Gastrocnemius medialis (tissue), 4 donors: Measurements from ENCODE around the gene ZACN. TPM values are rescaled to one million over a fixed set of nuclear protein-coding genes. Genes with fewer than 3 reads are reported as not detected.

Experiments used
- ATAC-seq, 2 donors: fragments of 150-250 bp; one replicate each; pipeline ENCODE4 v1.9.1; 2016
- DNase-seq, 2 donors: peaks; one replicate each; pipeline ENCODE4 v3.0.0-alpha.2; 2019
- H3K27ac ChIP-seq, 4 donors: fragments of 200-600 bp; sonication (generic); 1 replicate in 1 of 4; 2 replicates in 3 of 4; pipeline ENCODE4 v1.5.1; 2016 to 2018; ENCODE audit warnings: mild to moderate bottlenecking in 2 of 4, moderate library complexity in 1 of 4
- H3K27me3 ChIP-seq, 3 donors: fragments of 200-600 bp; sonication (generic) in 2 of 3; 1 replicate in 1 of 3; 2 replicates in 2 of 3; pipeline versions ENCODE4 v1.5.1 to v1.6.0; 2016 to 2019; ENCODE audit warnings: mild to moderate bottlenecking in 1 of 3, moderate library complexity in 1 of 3
- H3K36me3 ChIP-seq, 2 donors: fragments of 200-600 bp; sonication (generic) in 1 of 2; one replicate each; pipeline ENCODE4 v1.5.1; 2017 to 2018
- H3K4me1 ChIP-seq, 2 donors: fragments of 200-600 bp; sonication (generic) in 1 of 2; one replicate each; pipeline ENCODE4 v1.5.1; 2016 to 2017; ENCODE audit warnings: mild to moderate bottlenecking in 2 of 2
- H3K4me3 ChIP-seq, 4 donors: fragments of 200-600 bp; sonication (generic) in 3 of 4; 1 replicate in 1 of 4; 2 replicates in 3 of 4; pipeline ENCODE4 v1.5.1; 2016 to 2019; ENCODE audit warnings: mild to moderate bottlenecking in 2 of 4
- H3K9me3 ChIP-seq, 3 donors: fragments of 200-600 bp; sonication (generic) in 2 of 3; 1 replicate in 1 of 3; 2 replicates in 2 of 3; pipeline ENCODE4 v1.5.1; 2016 to 2019
- CTCF ChIP-seq, 5 experiments: fragments of 450-650 bp in 3 of 5; fragments of 200-600 bp in 2 of 5; sonication (generic) in 2 of 5; IDR thresholded peaks in 4 of 5; conservative IDR thresholded peaks in 1 of 5; 1 replicate in 4 of 5; 2 replicates in 1 of 5; pipeline ENCODE4 v1.5.1; 2016 to 2019; ENCODE audit warnings: antibody characterized with exemption in 5 of 5, mild to moderate bottlenecking in 3 of 5, moderate library complexity in 3 of 5
- POLR2A ChIP-seq, 2 donors: fragments of 450-650 bp; IDR thresholded peaks; one replicate each; pipeline ENCODE4 v1.6.1; 2017; ENCODE audit warnings: antibody characterized with exemption in 2 of 2, mild to moderate bottlenecking in 2 of 2, moderate library complexity in 2 of 2
- in situ Hi-C, 4 donors: fragments of 200-750 bp; cut with MboI; loops; one replicate each; pipeline versions ENCODE4 v1.15.0 to v1.8.0; 2017; ENCODE audit warnings: low sequenced_read_pairs in 4 of 4
- intact Hi-C: fragments of 100-400 bp; cut with DNase I; formaldehyde crosslinking; loops from one replicate; pipeline ENCODE4 v1.15.1; 2023; ENCODE audit warnings: low total_unique reads
- total RNA-seq, 4 donors: library from RNA; depleted of rRNA; stranded (reverse); fragments of >200 nt; gene quantifications; one replicate each; pipeline versions ENCODE4 v1.1.0 to v1.2.3, GENCODE V29; 2016

Gene ZACN
- total RNA-seq, 4 donors from 2014 or later: not detected

GRCh38 chr17:76103274-76104139 is 24.5 kb downstream of the ZACN start, which contains the start of gene EXOC7:
Gene EXOC7, minus strand, starts transcription at chr17:76103787. Its CDS starts 95 bp downstream, at chr17:76103692.
- intact Hi-C loops: loop anchor here (5.0 kb wide), 1 partner anchor 126 kb away; the partner anchor contains the start of genes ACOX1 and TEN1
- Histone ChIP-seq H3K4me3 (peak within 1 kb of the TSS; percentile 84 to 94 (median 89)), H3K27ac (peak within 1 kb of the TSS; percentile 79 to 93 (median 84)), H3K27me3 (no peaks in the 10 kb centered on the region), H3K36me3 (peaks cover 0 to 28% of the 10 kb centered on the region in 2 donors), H3K4me1 (peaks cover 13 to 18% of the 10 kb centered on the region in 2 donors), H3K9me3 (no peaks in the 10 kb centered on the region)
- in situ Hi-C loops: no loop called here
- TF ChIP-seq POLR2A (IDR thresholded peaks at IDR 0.05): peak; percentile 47 to 64
- TF ChIP-seq CTCF (IDR thresholded peaks at IDR 0.05 in 4 of 5, conservative IDR thresholded peaks at IDR 0.05 in 1 of 5): no peak
- DNase-seq (peak; percentile 81 to 87), ATAC-seq (peak; percentile 94 to 95)

GRCh38 chr17:76104140-76104895 is 25.3 kb downstream of the ZACN start:
- Histone ChIP-seq H3K4me1 (peaks cover 13 to 18% of the 10 kb centered on the region in 2 donors), H3K27ac (peak overlapping the region; percentile 79 to 93 (median 84)), H3K4me3 (peak overlapping the region; percentile 84 to 94 (median 89)), H3K9me3 (no peaks in the 10 kb centered on the region), H3K36me3 (peaks cover 0 to 28% of the 10 kb centered on the region in 2 donors), H3K27me3 (no peaks in the 10 kb centered on the region)
- peak in 1 of 2 donors; percentile 3 for ATAC-seq
- intact Hi-C loops: loop anchor here (5.0 kb wide), 1 partner anchor 127 kb away; the partner anchor contains the start of genes ACOX1 and TEN1
- in situ Hi-C loops: no loop called here
- no peak for DNase-seq
- no peak for TF ChIP-seq POLR2A (IDR thresholded peaks at IDR 0.05)
- TF ChIP-seq CTCF (IDR thresholded peaks at IDR 0.05 in 4 of 5, conservative IDR thresholded peaks at IDR 0.05 in 1 of 5): no peak

GRCh38 chr17:76104896-76105231 is 25.9 kb downstream of the ZACN start:
- H3K4me3 ChIP-seq: no peak overlapping the region
- no peak overlapping the region for H3K27ac ChIP-seq
- DNase-seq: no peak
- no peak for TF ChIP-seq POLR2A (IDR thresholded peaks at IDR 0.05)
- no peak for TF ChIP-seq CTCF (IDR thresholded peaks at IDR 0.05 in 4 of 5, conservative IDR thresholded peaks at IDR 0.05 in 1 of 5)
- ATAC-seq: no peak
- peaks cover 0 to 23% of the 10 kb centered on the region in 2 donors for H3K36me3 ChIP-seq
- peaks cover 13 to 18% of the 10 kb centered on the region in 2 donors for H3K4me1 ChIP-seq
- in situ Hi-C loops: no loop called here
- intact Hi-C loops: loop anchor here (5.0 kb wide), 1 partner anchor 128 kb away; the partner anchor contains the start of genes ACOX1 and TEN1
- no peaks in the 10 kb centered on the region for H3K27me3 ChIP-seq
- H3K9me3 ChIP-seq: no peaks in the 10 kb centered on the region

- ATAC-seq: no peak
- intact Hi-C loops: no loop called here
- TF ChIP-seq CTCF (IDR thresholded peaks at IDR 0.05 in 4 of 5, conservative IDR thresholded peaks at IDR 0.05 in 1 of 5) (no peak), POLR2A (IDR thresholded peaks at IDR 0.05) (no peak)
- H3K27me3 ChIP-seq: no peaks in the 10 kb centered on the region
- H3K4me1 ChIP-seq: peaks cover 13 to 18% of the 10 kb centered on the region in 2 donors
- peaks cover 0 to 4% of the 10 kb centered on the region in 2 donors for H3K36me3 ChIP-seq
- no peaks in the 10 kb centered on the region for H3K9me3 ChIP-seq
- no peak for DNase-seq
- in situ Hi-C loops: no loop called here
- H3K4me3 ChIP-seq: no peak overlapping the region
- H3K27ac ChIP-seq: no peak overlapping the region
Measured at GRCh38 chr17:76106703-76107102, 27.7 kb downstream of the ZACN start.
